Germinal center (tissue), 1 donor: ENCODE results near the gene TPM4.
"Not testable (repeated sequence)": the region's sequence is repeated elsewhere in the genome, so short reads cannot be mapped to it uniquely, and the experiment has no call there.

Source experiments
- DNase-seq: peaks from one replicate; pipeline ENCODE4 v3.0.0; 2012; ENCODE audit warnings: mixed read lengths, low spot score

TPM4 gene

DNA sequence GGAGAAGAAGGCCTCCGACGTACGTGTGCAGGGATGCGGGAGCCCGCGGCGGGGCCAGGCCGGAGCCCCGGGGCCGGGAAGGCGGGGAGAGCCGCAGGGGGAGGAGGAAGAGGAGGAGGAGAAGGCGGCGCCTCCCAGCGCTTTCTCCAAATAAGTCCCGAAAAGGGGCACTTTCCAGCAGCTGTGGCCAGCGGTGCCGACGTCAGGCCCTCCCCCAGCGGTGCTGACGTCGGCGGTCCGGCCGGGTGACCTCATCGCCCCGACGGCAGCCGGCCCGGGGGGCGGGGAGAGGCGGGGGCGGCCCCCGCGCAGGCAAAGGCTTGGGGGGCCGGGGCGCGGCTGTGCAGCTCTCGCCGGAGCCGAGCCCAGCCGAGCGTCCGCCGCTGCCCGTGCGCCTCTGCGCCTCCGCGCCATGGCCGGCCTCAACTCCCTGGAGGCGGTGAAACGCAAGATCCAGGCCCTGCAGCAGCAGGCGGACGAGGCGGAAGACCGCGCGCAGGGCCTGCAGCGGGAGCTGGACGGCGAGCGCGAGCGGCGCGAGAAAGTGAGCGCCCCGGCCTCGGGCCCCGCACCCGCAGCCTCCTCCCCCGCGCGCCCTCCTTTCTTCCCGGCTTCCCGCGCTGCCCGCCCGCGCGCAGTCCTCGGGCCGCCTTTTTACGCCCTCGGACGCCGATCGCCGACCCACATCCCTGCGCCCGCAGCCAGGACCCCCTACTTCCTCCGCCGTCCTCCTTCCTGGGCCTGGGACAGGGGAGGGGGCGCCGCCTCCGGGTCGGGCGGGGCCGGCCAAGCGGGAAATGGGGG is at the start of gene TPM4:
TPM4 (plus strand) TSS at position 342 of the 804 bp plus-strand sequence; CDS start at position 413, 71 bp downstream.
- peak; percentile 75 for DNase-seq

GRCh38 chr19:16026756-16027155 is 49.5 kb upstream of the TPM4 start:
- DNase-seq = no peak

DNA sequence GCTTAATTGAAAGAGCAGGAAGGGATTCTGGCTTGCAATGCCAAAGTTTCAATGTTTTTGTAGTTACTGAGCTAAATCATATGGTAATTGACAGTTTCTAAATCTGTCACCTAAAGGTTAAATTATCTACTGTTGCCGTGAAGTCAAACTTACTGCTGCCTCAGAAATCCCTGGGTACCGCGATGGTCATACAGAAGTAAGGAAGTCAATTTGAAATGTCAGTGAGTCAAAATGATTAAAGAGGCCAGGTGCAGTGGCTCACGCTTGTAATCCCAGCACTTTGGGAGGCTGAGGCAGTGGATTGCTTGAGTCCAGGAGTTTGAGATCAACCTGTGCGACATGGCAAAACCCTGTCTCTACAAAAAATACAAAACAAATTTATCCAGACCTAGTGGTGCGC is 48.8 kb upstream of the TPM4 start:
- DNase-seq = no peak

- DNase-seq = not testable (repeated sequence)
Observed at GRCh38 chr19:16030155-16030554, 46.1 kb upstream of the TPM4 start.

GRCh38 chr19:16030964-16031871 is 45.1 kb upstream of the TPM4 start:
- no peak for DNase-seq

- no peak for DNase-seq
Observed at GRCh38 chr19:16031872-16032200, 44.5 kb upstream of the TPM4 start.

GRCh38 chr19:16032509-16033135 is 43.7 kb upstream of the TPM4 start:
- DNase-seq = no peak

- no peak for DNase-seq
Observed at GRCh38 chr19:16033136-16033530, 43.2 kb upstream of the TPM4 start.

- no peak for DNase-seq
Observed at GRCh38 chr19:16033721-16034120, 42.6 kb upstream of the TPM4 start.

DNA sequence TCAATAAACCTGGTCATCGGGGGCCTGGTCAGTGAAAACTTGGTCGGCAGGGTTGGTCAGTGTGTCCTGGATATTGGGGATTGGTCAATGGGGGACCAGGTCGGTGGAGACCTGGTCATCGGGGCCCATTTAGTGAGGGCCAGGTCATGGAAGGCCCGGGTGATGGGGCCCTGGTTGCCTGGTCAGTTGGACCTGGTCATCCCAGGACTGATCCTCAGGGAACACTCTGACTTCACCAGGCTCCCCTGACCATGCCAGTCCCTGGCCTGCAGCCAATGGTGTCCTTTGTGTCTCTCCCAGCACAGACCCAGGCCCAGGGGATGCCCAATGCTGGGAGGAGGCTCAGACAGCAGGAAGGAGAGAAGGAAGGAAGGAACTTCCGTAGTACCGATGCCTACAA is 42.1 kb upstream of the TPM4 start:
- DNase-seq = no peak

DNA sequence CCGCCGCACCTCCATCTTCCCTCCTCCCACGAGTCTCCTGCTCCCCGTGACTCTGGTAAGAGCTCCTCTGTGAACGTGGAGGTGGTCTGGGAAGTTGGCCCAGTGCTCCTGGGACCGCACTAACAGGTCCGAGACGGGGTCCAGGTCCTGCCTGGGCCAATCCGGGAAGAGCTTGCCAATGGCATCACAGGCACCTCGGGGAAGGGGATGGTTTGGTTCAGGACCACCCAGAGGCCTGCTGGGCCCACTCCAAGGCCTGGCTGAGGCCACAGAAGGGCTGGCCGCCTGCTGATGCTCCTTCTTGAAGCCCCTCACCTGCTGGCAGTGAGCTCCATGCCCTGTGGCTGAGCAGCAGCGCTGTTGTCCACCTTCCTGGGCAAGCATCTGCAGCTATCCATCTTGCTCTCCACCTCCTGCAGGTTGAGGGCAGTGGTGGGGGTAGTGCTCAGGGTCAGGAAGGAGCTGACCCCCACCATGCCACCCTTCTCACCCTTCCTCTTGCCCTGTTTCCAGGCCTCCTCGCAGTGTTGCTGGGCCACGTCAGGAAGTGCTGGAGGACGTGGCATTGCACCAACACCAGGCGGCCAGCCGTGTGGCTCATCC is 41.2 kb upstream of the TPM4 start:
- DNase-seq = no peak

DNA sequence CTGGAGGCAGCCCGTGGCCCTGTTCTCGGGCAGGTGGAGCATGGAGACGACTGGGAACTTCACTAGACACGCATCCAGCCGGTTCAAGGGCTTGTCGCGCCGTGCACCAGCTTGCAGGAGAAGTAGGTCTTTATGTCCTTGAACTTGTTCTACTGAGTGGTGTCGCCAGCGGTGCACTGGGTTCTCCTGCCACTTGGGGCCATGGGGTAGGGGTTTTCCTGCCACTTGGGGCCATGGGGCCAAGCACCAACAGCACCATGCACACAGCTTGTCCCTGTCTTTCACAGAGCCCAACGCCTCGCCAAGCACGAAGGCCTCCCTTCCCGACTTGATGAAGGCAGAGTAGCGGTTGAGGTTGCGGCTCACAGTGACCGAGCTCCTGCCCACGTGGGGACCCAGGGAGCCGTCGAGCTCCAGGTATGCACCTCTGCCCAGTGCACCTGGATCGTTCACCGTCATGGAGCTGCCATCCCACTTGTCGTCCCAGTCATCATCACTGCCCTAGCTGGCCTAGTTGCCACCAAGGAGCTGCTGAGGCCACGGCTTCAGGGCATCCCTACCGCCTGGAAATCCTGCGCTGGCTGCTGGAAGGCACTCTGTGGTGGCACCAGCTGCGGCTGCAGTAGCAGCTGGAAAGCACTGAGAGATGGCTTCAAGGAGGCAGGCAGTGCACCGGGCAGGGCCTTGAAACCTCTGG is 40.5 kb upstream of the TPM4 start:
- DNase-seq = no peak

DNA sequence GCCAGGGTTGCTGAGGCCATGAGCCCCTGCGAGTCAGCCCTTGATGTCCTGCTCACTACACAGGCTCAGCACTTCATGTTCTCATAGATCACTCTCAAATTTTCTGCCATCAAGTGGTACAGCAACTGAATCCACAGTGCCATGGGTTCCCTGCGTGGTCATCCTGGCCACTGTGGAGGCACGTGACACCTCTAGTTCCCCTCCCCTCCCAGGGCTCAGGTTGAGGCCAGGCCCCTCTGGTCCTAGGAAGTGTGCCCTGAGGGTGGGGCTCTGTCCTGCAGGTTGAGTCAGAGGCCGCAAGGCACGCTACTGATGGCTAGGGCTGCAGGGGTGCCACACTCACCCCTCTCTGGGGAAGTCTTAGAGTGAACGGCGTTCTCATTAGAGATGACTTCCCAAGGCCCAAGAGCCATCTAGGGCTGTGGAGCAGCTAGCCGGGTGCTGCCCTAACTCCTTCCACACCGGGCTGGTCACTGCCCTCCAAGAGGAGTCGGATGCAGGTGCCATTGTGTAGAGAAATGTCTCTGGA is 39.8 kb upstream of the TPM4 start:
- no peak for DNase-seq

GRCh38 chr19:16036941-16037340 is 39.4 kb upstream of the TPM4 start:
- no peak for DNase-seq

GRCh38 chr19:16037424-16038195 is 38.7 kb upstream of the TPM4 start:
- DNase-seq = no peak

DNA sequence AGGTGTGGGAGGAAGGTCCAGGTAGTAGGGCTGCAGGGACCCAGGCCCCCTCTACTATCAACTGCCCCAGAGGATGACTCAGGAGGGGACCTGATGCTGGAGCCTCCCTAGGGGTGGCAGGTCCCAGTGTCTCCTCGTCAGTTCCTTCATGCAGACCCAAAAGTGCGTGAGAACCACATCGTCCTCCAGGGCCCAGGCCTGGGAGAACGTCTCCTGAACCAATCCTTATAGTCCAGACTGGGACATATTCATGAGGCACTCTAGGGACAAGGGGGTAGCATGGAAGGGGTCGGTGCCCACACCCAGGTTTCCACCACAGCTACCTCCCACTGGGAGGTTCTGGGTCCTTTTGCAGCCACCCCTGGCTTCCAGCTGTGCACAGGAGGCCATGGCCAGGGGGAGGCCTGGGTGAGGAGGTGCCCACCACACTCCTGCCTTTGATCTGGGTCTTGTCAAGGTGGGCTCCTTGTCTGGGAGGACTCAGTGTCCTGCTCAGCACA is 38.0 kb upstream of the TPM4 start:
- no peak for DNase-seq

DNA sequence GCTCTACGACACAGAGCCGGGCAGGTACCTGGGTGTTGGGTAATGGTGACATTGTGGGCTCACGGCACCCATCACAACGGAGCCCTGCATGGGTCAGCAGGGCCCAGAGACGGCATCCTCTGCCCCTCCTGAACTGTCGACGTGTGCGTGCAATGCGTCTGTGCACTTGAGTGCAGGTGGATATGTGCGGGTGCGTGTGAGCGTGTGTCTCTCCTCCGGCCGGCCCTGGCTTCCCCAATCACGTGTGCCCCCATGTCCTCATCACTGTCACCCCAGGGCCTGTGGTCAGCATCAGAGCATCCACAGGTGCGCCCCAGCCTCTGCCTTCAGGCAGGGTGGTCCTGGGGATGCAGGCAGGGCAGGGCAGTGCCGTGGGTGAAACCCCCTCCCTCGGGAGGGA is 37.2 kb upstream of the TPM4 start:
- no peak for DNase-seq

DNA sequence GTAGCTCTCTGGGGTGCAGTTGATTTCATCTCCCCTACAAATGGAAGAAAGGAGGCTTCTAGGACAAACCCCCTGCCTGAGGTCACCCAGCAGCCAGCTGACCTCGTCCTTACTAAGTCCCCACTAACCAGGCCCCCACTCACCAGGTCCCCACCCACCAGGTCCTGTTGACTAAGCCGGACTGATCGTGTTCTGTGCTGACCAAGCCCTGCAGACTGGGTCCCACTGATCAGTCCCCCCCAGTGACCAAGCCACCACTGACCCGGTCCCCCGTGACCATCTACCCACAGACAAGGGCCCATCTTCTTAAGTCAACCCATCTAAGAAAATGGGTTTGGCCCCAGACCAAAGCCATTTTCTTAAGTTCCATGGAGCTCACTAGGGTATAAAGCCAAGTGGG is 36.8 kb upstream of the TPM4 start:
- no peak for DNase-seq

DNA sequence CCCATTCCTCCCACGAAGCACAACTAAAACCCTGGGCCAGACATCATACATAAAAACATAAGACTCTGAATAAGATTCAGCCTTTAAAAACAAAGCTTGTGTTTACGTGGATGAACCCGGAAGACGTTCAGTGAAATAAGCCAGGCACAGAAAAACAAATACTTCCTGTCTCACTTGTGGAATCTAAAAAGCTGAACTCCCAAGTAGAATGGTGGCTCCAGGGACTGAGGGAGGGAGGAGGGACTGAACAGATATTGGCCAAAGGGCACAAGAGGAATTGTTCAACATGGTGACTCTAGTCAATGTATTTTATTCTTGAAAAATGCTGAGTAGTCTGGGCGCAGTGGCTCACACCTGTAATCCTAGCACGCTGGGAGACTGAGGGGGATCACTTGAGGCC is 35.7 kb upstream of the TPM4 start:
- no peak for DNase-seq

DNA sequence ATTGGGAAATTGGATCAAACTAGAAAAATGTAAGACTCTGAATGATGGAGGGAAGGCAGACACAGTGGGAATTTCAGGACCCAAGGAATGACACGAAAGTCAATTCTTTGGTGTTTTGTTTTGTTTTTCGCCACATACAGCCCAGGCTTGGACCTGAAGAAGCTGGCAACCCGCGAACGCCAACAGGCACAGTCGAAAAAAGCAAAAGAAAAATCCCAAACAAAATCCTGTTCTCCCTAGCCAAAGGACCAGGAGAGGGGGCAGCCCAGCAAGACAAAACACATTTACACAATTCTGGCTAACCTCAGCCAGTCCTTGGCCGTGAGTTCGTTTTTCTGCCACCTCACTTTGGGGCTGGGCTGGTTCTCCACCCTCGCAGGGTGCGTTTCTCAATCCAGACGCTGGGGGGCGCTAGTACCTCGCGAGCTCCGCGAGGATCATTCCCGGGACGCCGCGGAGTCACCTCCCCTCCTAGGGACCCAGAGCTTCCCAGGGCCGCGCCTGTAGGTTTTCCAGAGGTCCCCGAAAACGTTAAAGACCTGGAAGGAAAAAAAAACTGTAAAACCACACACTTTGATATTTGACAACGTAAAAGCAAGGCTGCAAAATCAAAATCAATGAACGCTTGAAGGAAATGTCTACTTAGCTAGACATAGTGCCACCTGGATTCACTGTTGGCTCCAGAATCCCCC is 34.9 kb upstream of the TPM4 start:
- DNase-seq = peak; percentile 86
